HG02885 (cell line): ENCODE results near the gene SCAF8.
"Not testable (repeated sequence)": the region's sequence is repeated elsewhere in the genome, so short reads cannot be mapped to it uniquely, and the experiment has no call there.

ENCODE experiments used
- ATAC-seq: cut with Tn5 transposase; IDR thresholded peaks from one replicate; pipeline ENCODE4 v1.9.1; 2021; ENCODE audit warnings: mild to moderate bottlenecking; ENCODE audit not compliant: unreplicated experiment, poor library complexity

The SCAF8 gene

DNA sequence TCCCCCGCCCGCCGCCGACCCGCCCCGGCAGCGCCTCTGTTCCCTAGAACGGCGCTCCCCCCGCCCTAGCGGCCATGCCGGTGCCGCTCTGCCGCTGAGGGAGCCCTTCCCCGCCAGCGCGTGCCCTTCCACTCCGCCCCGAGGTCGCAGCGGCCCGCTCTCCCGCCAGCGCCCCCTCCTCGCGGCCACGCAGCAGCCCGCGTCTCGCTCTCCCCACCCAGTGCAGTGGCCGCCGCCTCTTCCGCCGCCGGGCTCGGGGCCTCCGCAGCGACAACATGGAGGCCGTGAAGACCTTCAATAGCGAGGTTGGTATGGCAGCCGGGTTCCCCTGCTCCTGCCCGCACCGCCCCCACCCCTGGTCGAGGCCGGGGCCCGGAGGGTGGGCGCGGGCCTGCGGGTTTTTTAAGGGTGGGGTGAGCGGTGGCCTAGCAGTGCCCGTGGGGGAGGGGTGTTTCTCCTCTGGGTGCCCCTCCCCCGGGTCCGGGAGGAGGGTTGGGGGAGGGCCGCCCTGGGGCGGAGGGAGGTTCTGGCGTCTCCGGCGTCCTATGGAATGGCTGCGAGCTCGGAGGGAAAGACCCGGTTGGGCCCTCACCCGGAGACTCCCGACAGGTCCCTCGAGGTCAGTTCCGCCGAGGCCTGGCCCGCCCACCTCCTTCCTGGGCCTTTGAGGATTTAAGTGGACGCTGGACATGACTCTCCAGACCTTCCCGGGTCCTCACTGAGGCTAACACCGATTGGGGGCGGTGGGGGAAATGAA lies 588 bp downstream of the SCAF8 start:
- peak; percentile 75 for ATAC-seq

DNA sequence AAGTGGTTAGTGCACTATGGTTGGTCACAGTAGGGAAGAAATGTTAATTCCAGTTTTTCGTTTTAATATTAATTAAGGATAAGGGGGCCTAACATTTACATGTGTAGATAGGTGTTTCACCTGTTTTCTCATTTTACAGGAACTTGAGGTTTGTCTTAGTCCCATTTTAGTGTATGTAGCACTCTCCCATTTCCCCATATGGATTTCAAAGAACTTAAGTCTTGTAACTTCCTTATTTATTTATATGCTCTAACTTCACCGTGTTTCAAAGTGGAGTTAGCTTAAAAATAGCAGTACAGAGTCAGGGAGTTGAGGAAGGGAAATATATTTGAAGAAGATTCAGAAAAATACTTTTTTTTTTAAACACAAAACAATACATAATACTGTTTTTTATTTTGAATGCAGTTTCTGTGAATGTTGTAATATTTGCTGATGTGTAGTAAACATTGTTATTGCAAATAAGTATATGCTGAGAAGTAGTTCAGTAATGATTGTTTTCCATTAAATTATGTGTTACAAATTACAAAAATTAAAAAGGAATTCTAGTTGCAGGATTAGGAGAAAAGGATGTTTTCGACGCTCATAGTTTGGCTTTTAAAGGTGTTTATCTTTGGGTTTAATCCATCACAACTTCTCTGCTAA lies 3.5 kb downstream of the SCAF8 start:
- no peak for ATAC-seq

DNA sequence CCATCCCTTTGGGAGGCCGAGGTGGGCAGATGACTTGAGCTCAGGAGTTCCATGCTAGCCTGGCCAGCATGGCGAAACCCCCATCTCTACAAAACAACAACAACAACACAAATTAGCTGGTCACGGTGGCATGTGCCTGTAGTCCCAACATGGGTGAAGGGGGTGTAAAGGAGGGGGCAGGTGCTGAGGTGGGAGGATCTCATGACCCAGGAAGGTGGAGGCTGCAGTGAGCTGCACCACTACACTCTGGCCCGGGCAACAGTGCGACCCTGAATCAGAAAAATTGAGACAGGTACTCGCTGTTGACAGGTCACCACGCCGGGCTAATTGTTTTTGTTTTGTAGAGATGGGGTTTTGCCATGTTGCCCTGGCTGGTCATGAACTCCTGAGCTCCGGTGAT lies 4.2 kb downstream of the SCAF8 start:
- ATAC-seq, result no peak

DNA sequence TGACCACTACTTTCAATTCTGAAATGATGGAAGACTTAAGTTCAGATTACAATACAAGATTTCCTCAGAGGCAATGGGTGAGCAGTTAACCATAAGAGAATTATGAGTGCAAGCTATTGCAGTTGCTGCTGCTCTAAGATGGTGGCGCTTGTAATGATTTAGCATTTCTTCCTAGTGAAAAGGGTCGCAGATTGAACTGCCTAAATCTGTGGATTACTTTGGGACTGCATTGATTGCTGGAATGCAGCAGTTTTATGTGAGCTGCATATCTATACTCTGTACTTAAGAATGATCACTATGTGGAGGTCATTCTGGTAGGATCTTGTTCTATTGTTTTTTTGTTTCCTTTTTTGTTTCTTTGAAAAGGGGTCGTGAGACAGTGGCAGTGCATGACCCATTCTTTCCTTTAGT lies 5.3 kb downstream of the SCAF8 start:
- ATAC-seq, result no peak

DNA sequence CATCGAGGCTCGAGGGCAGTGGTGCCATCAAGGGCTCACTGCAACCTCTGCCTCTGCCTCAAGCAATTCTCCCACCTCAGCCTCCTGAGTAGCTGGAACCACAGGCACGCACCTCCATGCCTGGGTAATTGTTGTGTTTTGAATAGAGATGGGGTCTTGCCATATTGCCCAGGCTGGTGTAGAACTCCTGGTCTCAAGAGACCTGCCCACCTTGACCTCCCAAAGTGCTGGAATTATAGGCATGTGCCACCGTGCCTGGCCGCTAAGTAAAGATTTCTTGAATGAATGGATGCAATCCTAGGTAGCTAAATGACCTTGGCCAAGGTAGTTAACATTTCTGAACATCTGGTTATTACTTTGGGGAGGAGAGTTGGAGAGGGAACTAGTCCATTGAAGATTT lies 7.4 kb downstream of the SCAF8 start:
- ATAC-seq, result no peak

DNA sequence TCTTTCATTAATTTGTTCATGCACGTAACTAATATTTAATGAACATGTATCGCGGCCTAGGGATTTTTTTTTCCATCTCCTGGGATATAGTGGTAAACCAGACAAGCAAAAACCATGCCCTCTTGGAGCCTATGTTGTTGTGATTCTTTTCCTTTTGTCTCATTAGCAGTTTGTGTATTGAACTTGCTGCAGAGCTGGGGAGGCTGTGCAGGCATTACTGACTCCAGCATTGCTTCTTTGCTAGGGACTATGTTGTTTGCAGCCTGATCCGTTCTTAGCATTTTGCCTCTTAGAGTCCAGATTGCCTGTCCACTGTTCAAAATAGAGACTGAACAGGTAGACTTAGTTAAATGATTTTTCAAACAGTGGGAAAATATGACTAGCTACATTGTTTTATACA lies 9.7 kb downstream of the SCAF8 start:
- ATAC-seq, result no peak

DNA sequence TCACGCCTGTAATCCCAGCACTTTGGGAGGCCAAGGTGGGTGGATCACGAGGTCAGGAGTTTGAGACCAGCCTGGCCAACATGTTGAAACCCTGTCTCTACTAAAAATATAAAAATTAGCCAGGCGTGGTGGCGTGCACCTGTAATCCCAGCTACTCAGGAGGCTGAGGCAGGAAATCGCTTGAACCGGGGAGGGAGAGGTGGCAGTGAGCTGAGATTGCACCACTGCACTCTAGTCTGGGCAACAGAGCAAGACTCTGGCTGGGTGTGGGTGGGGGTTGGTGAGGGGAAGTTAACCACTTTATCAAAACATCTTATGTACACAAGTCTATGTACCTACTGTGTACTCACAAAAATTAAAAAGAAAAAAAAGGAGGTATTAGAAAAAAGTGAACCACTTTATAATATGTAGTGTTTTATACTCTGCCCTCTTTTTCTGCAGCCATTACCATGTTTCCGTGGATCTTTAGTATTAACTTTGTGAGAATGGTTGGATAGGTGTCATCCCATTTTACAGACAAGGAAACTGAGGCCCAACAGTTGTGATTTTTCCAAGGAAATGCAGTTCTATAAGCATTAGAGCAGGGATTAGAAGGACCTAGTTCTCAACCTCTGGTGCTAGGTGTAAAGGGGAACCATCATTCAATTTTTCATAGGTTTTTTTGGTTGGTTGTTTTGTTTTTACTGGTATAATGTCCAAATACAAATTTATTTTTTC lies 11.0 kb downstream of the SCAF8 start:
- ATAC-seq, result not testable (repeated sequence)

DNA sequence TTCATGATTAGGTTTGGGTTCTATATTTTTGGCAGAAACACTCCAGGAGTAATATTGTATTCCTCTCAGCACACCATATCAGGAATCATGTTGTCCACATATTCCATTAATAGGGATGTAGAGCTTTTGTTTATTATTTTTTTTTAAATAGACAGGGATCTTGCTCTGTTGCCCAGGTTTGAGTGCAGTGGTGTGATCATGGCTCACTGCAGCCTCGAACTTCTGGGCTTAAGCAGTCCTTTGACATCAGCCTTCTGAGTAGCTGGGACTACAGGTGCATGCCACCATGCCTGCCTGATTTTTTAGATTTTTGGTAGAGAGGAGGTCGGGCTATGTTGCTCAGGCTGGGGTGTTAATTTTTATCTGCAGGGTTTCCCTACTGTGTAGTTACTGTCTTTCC lies 12.0 kb downstream of the SCAF8 start:
- no peak for ATAC-seq

DNA sequence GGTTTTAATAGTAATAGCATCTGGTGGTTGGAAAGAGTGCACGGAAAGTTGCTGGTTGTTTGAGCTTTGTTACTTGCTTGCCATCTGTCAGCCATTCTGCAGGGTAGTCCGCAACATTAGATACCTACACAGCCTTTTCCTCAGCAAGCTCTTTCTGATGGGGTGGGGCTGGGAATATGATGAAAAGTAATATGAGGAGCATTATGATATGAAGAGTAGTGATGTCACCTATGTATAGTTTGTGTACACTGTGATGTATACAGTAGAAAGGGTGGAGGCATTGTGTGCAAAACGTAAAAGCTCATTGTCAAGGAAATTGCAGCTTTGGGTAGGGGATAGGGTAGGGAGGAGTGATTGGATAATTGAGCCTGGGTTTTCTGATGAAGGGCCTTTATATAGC lies 16.1 kb downstream of the SCAF8 start:
- ATAC-seq, result no peak

DNA sequence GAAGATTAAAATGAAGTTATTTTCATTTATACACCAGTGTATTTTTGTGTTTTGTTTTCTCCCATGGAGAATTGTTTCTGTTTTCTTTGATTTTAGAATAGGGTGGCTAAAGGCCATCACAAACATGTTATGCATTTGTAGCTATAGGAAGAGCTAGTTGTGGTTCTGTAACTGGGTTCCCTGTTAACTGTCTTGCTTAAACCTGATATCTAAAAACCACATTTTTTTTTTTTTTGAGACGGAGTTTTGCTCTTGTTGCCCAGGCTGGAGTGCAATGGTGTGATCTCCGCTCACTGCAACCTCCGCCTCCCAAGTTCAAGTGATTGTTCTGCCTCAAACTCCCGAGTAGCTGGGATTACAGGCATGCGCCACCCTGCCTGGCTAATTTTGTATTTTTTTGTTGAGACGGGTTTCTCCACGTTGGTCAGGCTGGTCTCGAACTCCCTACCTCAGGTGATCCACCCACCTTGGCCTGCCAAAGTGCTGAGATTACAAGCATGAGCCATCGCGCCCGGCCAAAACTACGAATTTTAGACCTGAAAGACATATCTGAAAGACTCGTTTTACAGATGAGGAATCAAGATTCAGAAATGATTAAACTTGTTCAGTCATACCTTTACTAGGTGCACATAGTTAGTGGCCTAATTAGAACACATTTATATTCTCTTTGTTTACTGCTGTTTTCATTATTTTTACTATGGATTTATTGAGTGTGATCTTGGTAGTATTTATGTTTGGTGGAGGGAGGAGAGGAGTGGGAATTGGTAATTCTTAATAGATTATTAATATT lies 18.0 kb downstream of the SCAF8 start:
- no peak for ATAC-seq

DNA sequence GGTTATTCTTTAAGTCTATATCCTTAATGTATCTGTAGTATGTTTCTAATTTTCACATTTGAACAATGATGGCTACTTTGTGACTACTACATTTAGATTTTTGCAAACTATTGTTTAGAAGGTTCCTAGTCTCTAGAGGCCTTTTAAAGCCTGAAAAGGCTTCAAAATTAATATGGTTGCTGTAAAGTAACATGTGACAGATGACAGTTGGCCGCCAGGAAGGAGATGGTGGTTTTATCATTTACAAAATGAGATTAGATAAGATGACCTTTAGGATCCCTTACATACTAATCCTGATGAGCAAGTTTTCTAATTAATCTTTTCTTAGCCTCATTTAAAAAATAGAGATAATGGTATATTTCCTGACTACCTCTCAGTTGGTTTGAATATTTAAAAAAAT lies 18.8 kb downstream of the SCAF8 start:
- no peak for ATAC-seq

DNA sequence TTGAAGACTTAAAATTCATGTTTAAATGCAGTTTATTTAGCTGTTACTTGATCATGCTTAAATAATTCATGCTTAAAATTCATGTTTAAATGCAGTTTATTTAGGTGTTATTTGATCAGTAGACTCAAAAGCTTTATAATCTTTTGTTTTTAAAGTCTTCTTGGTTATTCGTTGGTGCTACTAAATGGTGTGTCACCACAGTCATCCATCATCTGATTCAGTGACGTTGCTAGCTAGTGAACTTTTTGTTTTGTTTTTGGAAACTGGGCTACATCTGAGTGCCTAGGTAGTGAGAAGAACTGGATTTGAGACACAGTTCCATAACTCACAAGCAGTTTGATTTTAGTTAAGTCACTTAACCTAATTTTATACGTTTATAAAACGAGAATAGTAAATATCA lies 20.9 kb downstream of the SCAF8 start:
- no peak for ATAC-seq

DNA sequence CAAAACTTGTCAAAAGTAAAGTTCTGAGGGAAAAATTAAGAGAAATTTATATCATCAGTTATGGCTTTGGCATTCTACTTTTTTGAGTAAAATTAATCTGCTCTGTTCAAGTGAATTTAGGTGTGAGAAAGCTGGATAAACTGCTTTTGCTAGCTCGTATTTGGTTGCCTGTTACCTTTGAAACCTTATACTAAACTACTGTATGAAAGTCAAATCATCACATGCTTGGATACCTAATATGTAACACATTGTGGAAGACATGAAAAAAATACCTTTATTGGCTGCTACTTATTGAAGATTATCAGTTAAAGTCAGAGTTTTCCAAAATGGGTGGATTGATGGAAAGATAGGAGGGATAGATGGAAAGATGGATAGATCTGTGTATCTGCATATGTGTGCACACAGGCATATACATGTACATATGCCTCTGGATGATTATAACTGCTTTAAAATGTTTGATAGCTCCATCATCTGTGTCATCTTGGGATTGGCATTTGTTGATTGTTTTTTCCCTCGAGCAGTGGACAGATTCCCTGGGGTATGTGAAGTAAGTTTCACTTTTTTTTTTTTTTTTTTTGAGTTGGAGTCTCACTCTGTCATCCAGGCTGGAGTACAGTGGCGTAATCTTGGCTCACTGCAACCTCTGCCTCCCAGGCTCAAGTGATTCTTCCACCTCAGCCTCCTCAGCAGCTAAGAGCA lies 24.3 kb downstream of the SCAF8 start:
- no peak for ATAC-seq

DNA sequence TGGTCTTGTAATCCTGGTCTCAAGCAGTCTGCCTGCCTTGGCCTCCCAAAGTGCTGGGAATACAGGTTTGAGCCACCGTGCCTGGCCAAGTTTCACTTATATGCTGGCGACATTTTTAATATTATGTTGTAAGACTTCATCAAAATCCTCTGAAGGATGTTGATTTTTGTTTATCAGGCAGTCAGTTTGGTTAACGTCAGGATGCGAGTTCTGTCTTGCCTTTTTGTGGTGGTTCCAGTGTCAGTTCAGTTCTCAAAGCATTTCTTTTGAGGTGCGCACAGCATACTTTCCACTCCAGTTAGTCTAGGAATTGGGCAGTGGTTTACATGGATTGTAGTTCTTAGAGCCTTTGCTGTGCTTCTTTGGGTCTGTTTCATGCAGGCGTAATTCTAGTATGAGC lies 24.9 kb downstream of the SCAF8 start:
- no peak for ATAC-seq

DNA sequence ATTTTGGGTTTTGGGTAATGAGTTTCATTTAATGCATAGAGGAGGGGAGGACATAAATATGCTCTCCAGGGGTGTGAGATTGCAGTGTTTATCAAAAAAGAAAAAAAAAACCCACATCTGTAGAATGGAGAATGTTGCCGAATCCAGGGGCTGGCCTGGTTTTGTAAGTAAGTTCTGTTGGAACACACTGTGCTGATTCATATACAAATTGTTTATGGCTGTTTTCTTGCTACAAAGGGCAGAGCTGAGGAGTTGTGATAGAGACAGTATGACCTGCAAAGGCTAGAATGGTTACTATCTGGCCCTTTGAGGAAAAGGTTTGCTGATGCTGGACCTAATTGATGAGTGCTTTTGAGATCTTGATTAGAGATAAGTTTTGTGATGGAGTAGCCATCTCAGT lies 30.4 kb downstream of the SCAF8 start:
- ATAC-seq, result no peak

DNA sequence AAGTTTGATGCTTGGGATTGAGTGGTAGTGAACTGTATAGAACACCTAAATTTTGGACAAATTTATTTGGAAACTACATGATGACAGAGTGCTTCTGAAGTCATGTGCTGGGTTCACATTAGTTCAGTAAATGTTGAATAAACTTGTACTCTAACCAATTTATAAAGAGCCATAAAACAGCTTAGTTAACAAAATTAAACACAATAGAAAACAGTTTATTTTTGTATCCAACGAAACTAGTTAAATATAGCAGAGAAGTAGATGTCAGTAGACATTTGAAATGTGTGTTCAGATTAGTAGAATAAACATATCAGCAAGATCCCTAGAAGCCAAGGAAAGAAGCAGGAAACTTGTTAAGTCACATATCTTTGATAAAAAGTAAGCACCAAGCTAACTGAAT lies 32.1 kb downstream of the SCAF8 start:
- no peak for ATAC-seq

DNA sequence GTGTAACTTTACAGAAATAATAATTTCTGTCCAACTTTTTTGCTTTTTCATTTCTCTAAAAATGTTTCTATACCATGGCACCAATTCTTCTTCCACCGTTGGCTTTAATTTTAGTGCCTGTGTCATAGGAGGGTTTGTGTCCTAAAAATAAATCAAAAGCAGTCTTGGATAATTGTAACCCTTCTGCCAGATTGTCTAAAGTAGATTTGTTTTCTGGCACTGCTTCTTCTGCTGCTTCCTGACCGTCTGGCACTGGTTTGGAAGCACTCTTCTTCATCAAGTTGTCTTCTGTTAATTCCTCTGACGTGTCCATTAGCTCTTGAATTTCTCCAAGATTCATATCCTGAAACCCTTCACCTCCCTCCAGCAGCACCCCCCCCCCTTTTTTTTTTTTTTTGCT lies 33.1 kb downstream of the SCAF8 start:
- ATAC-seq, result no peak

DNA sequence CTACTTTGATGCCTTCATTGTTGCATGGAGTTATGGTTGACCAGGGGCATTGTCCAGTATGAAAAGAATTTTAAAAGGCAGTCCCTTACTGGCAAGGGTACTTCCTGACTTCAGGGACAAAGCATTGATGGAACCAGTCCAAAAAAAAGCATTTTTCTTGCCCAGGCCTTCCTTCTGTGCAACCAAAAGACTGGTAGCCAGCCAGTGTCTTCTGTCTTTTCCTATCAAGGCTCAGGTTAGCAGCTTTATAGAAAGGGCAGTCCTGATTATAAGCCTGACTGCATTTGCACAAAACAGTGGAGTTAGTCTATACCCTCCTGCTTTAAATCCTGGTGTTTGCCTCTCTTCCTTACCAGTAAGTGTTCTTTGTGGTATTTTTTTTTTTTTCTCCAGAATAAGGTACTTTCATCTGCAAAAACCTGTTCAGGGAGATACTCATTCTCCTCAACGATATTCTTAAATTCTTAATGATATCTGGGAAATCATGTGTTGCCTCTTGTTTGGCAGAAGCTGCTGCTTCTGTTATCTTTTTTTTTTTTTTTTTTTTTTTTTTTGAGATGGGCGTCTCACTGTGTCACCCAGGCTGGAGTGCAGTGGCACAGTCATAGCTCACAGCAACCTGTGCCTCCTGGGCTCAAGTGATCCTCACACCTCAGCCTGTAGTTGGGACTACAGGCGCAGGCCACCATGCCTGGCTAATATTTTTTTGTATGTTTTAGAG lies 33.9 kb downstream of the SCAF8 start:
- no peak for ATAC-seq

DNA sequence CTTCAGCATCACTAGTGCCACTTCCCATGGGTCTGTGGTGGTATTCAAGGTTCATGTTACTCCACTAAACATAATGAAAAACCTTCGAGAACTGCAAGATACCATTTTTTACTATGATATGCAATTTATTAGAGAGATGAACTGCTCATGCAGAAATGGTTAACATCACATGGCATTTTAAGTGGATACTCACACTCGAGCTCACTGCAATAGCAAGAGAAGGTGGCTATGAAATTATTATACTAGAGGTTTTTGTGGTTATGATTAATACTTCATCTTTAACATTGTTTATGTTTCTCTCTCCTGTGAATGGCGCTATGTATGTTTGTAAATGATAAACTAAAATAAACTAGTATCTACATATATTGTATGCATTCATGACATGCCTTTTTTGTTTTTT lies 35.1 kb downstream of the SCAF8 start:
- ATAC-seq, result no peak
